HL-60 (cell line): Measurements from ENCODE around the gene IQCE.

Experiments
- DNase-seq, 2 experiments: peaks; one replicate each; pipeline ENCODE4 v3.0.0-alpha.2; 2010 to 2020; ENCODE audit warnings: low read depth in 1 of 2, low spot score in 1 of 2
- H3K27ac ChIP-seq: fragments of 250-450 bp; sonication (Bioruptor Pico); replicated peaks from 2 replicates; pipeline ENCODE4 v1.5.1; 2020; ENCODE audit warnings: mild to moderate bottlenecking, moderate library complexity
- H3K27me3 ChIP-seq: fragments of 250-450 bp; sonication (Bioruptor Pico); 2 replicates; pipeline ENCODE4 v1.5.1; 2021; ENCODE audit warnings: mild to moderate bottlenecking, moderate library complexity; ENCODE audit not compliant: insufficient read depth, poor library complexity, severe bottlenecking
- H3K4me3 ChIP-seq: replicated peaks from 2 replicates; pipeline ENCODE4 v1.5.1; 2011; ENCODE audit warnings: mild to moderate bottlenecking, control low read depth, low read length; ENCODE audit not compliant: insufficient read depth
- GABPA ChIP-seq: IDR thresholded peaks from 2 replicates; pipeline ENCODE4 v1.6.1; 2012; ENCODE audit warnings: low read depth
- POLR2AphosphoS5 ChIP-seq: IDR thresholded peaks from 2 replicates; pipeline ENCODE4 v1.6.1; 2012; ENCODE audit warnings: low read depth
- SPI1 ChIP-seq: IDR thresholded peaks from 2 replicates; pipeline ENCODE4 v1.6.1; 2012; ENCODE audit warnings: low read depth, mild to moderate bottlenecking, borderline replicate concordance
- TF ChIP-seq, protein P1 (sequence below): IDR thresholded peaks from one replicate; pipeline ENCODE4 v1.5.1; 2011; ENCODE audit warnings: low read length, control low read depth, inconsistent platforms; ENCODE audit not compliant: insufficient read depth
- TF ChIP-seq, protein P2 (sequence below): IDR thresholded peaks from 2 replicates; pipeline ENCODE4 v1.6.1; 2012; ENCODE audit warnings: low read depth; ENCODE audit not compliant: insufficient replicate concordance

IQCE gene

DNA sequence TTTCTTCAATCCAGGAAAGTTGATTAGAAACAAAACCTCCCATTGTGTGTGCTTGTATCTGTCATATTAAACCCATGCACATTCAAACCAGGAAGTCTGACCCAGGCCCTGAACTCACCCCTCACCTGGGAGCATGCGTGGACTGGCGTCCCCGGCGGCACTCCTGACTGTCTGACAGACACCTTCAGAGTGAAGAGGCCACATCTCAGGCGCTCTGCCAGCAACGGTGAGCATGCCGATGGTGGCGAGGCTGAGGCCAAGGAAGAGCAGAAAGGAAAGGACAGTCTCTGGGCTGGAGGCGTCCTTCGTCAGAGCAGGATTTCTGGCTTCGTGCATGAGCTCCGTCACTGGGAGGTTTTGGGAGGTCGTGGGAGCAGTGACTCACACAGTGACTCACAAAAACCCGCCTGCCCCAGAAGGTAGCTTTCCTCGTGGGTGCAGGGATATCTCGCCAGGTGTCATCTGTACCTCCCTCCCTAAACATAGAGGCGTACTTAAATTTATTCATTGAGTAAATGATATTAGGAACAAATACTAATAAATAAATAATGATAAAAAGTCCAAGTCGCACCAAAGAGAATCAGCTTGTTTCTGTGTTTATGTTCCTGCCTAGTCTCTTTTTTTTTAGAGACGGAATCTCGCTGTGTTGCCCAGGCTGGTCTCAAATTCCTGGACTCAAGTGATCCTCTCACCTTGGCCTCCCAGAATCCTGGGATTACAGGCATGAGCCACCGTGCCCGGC lies 13.5 kb downstream of the IQCE start:
- Histone ChIP-seq H3K27ac (no peak overlapping the region), H3K4me3 (no peak overlapping the region), H3K27me3 (no peaks in the 10 kb centered on the region)
- TF ChIP-seq, protein P1, sequence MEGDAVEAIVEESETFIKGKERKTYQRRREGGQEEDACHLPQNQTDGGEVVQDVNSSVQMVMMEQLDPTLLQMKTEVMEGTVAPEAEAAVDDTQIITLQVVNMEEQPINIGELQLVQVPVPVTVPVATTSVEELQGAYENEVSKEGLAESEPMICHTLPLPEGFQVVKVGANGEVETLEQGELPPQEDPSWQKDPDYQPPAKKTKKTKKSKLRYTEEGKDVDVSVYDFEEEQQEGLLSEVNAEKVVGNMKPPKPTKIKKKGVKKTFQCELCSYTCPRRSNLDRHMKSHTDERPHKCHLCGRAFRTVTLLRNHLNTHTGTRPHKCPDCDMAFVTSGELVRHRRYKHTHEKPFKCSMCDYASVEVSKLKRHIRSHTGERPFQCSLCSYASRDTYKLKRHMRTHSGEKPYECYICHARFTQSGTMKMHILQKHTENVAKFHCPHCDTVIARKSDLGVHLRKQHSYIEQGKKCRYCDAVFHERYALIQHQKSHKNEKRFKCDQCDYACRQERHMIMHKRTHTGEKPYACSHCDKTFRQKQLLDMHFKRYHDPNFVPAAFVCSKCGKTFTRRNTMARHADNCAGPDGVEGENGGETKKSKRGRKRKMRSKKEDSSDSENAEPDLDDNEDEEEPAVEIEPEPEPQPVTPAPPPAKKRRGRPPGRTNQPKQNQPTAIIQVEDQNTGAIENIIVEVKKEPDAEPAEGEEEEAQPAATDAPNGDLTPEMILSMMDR: no peak
- TF ChIP-seq, protein P2, sequence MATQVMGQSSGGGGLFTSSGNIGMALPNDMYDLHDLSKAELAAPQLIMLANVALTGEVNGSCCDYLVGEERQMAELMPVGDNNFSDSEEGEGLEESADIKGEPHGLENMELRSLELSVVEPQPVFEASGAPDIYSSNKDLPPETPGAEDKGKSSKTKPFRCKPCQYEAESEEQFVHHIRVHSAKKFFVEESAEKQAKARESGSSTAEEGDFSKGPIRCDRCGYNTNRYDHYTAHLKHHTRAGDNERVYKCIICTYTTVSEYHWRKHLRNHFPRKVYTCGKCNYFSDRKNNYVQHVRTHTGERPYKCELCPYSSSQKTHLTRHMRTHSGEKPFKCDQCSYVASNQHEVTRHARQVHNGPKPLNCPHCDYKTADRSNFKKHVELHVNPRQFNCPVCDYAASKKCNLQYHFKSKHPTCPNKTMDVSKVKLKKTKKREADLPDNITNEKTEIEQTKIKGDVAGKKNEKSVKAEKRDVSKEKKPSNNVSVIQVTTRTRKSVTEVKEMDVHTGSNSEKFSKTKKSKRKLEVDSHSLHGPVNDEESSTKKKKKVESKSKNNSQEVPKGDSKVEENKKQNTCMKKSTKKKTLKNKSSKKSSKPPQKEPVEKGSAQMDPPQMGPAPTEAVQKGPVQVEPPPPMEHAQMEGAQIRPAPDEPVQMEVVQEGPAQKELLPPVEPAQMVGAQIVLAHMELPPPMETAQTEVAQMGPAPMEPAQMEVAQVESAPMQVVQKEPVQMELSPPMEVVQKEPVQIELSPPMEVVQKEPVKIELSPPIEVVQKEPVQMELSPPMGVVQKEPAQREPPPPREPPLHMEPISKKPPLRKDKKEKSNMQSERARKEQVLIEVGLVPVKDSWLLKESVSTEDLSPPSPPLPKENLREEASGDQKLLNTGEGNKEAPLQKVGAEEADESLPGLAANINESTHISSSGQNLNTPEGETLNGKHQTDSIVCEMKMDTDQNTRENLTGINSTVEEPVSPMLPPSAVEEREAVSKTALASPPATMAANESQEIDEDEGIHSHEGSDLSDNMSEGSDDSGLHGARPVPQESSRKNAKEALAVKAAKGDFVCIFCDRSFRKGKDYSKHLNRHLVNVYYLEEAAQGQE: no peak
- TF ChIP-seq SPI1 (no peak), POLR2AphosphoS5 (no peak), GABPA (no peak)
- DNase-seq: no peak

DNA sequence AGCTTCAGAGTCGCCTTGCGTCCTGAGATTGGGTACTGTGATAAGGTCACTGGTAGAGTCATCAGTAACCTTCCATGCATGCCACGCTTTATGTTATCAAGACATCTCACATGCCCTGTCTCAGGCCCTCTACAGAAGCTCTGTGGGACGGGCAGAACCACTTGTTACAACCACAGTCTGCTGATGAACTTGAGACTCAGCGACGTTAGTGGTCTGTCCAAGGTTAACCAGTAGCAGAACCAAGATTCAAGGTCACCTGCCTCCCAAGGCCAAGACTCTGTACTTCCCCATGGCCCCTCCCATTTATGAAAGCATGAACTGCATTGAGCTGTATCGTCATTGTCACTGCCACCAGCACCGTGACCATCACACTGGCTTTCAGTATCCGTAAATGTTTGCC lies 15.0 kb downstream of the IQCE start:
- no peak for DNase-seq
- H3K4me3 ChIP-seq: no peak overlapping the region
- TF ChIP-seq, protein P2: no peak
- no peak overlapping the region for H3K27ac ChIP-seq
- no peaks in the 10 kb centered on the region for H3K27me3 ChIP-seq

DNA sequence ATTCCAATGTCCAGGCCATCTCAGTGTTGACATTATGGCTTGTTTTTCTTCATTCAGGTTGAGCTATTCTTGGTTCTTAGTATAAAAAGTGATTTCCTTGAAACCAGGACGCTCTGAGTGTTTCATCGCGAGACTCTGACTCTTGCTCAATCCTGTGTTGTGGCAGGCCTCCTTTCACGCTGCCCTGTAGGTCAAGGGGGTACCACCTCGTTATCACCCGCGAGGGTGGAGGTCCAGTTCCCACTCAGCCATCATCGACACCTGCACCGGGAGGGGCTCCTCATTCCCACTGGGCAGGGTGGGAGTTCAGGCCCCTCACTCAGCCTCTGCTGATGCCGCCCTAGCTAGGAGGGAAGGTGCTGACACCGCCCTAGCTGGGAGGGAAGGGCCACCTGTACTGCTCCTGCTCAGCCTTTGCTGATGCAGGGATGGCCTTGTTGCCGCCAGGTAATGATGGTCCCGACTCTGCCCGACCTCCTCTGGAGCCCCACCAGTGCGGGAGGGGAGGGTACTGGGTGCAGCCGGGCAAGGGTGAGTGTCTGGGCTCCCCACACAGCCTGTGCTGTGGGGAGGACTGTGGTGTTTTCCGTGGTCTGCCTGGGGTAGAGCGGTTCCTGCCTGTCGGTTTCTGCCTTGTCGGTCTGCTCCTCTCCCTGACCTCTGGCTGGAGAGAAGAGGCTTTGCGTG lies 16.4 kb downstream of the IQCE start:
- H3K27me3 ChIP-seq: no peaks in the 10 kb centered on the region
- no peak for DNase-seq
- TF ChIP-seq, protein P1: no peak
- no peak for TF ChIP-seq SPI1
- TF ChIP-seq GABPA: no peak
- no peak for TF ChIP-seq POLR2AphosphoS5
- TF ChIP-seq, protein P2: no peak
- H3K27ac ChIP-seq: no peak overlapping the region
- no peak overlapping the region for H3K4me3 ChIP-seq
